ENCODE measurements around the gene NAA40. TPM values are rescaled to one million over a fixed set of nuclear protein-coding genes. Genes with fewer than 3 reads are reported as not detected.

Gene NAA40
- total RNA-seq, 1 donor from 2014 or later, result 21.2 TPM

GRCh38 chr11:63944987-63945386 lies 6.2 kb downstream of the NAA40 start:
- no peak for FAIRE-seq
- no peaks in the 10 kb centered on the region for H3K9me3 ChIP-seq (ENCODE audit: insufficient read depth, low read depth, low read length)
- no peaks in the 10 kb centered on the region for H3K4me1 ChIP-seq (ENCODE audit: insufficient read depth, low read length)
- no peak overlapping the region for H3K4me3 ChIP-seq (ENCODE audit: insufficient read depth, low read depth, low read length)
- no peak overlapping the region for H2AFZ ChIP-seq (ENCODE audit: low read depth, low read length)
- H3K27ac Mint-ChIP-seq (ENCODE audit: unreplicated experiment), result no peak overlapping the region
- H3K36me3 Mint-ChIP-seq (ENCODE audit: low read depth, unreplicated experiment), result peaks cover 2% of the 10 kb centered on the region
- DNase-seq (ENCODE audit: low read depth), result no peak
- H3K79me2 ChIP-seq (ENCODE audit: insufficient read depth, low read length), result peaks cover 48% of the 10 kb centered on the region
- H3K27ac ChIP-seq (ENCODE audit: low read depth, low read length), result no peak overlapping the region
- H3K27me3 ChIP-seq (ENCODE audit: insufficient read depth, low read length), result no peaks in the 10 kb centered on the region
- H3K4me3 Mint-ChIP-seq (ENCODE audit: unreplicated experiment), result no peak overlapping the region
- H3K9ac ChIP-seq (ENCODE audit: low read length), result peak overlapping the region; percentile 27
- peaks cover 2% of the 10 kb centered on the region for H3K36me3 ChIP-seq (ENCODE audit: insufficient read depth, low read length)
- H3K9me3 Mint-ChIP-seq (ENCODE audit: unreplicated experiment), result no peaks in the 10 kb centered on the region
- H4K20me1 ChIP-seq (ENCODE audit: insufficient read depth, low read length), result peaks cover 36% of the 10 kb centered on the region
- TF ChIP-seq EZH2 (IDR thresholded peaks at IDR 0.05; ENCODE audit: insufficient read depth, low read length), result no peak
- no peak for TF ChIP-seq CTCF (IDR thresholded peaks at IDR 0.05; ENCODE audit: insufficient read depth, low read depth, low read length)
- no peak overlapping the region for H3K4me2 ChIP-seq (ENCODE audit: low read length)
- no peaks in the 10 kb centered on the region for H3K27me3 Mint-ChIP-seq (ENCODE audit: low read depth, unreplicated experiment)
- H3K4me1 Mint-ChIP-seq (ENCODE audit: low read depth, unreplicated experiment), result no peaks in the 10 kb centered on the region

- no peak overlapping the region for H3K27ac Mint-ChIP-seq (ENCODE audit: unreplicated experiment)
- no peaks in the 10 kb centered on the region for H3K27me3 ChIP-seq (ENCODE audit: insufficient read depth, low read length)
- H3K79me2 ChIP-seq (ENCODE audit: insufficient read depth, low read length), result peaks cover 42% of the 10 kb centered on the region
- no peak overlapping the region for H3K27ac ChIP-seq (ENCODE audit: low read depth, low read length)
- H2AFZ ChIP-seq (ENCODE audit: low read depth, low read length), result peak overlapping the region; percentile 33
- H3K27me3 Mint-ChIP-seq (ENCODE audit: low read depth, unreplicated experiment), result no peaks in the 10 kb centered on the region
- no peak for FAIRE-seq
- H3K4me3 ChIP-seq (ENCODE audit: insufficient read depth, low read depth, low read length), result no peak overlapping the region
- DNase-seq (ENCODE audit: low read depth), result peak; percentile 42
- H3K36me3 Mint-ChIP-seq (ENCODE audit: low read depth, unreplicated experiment), result peaks cover 2% of the 10 kb centered on the region
- no peaks in the 10 kb centered on the region for H3K9me3 Mint-ChIP-seq (ENCODE audit: unreplicated experiment)
- peak overlapping the region; percentile 27 for H3K9ac ChIP-seq (ENCODE audit: low read length)
- no peak overlapping the region for H3K4me3 Mint-ChIP-seq (ENCODE audit: unreplicated experiment)
- H3K36me3 ChIP-seq (ENCODE audit: insufficient read depth, low read length), result peaks cover 2% of the 10 kb centered on the region
- H3K4me2 ChIP-seq (ENCODE audit: low read length), result peak overlapping the region; percentile 37
- H4K20me1 ChIP-seq (ENCODE audit: insufficient read depth, low read length), result peaks cover 32% of the 10 kb centered on the region
- no peaks in the 10 kb centered on the region for H3K9me3 ChIP-seq (ENCODE audit: insufficient read depth, low read depth, low read length)
- no peaks in the 10 kb centered on the region for H3K4me1 Mint-ChIP-seq (ENCODE audit: low read depth, unreplicated experiment)
- no peaks in the 10 kb centered on the region for H3K4me1 ChIP-seq (ENCODE audit: insufficient read depth, low read length)
- peak; percentile 69 for TF ChIP-seq CTCF (IDR thresholded peaks at IDR 0.05; ENCODE audit: insufficient read depth, low read depth, low read length)
- TF ChIP-seq EZH2 (IDR thresholded peaks at IDR 0.05; ENCODE audit: insufficient read depth, low read length), result no peak
Measured at GRCh38 chr11:63945477-63946163, 6.8 kb downstream of the NAA40 start.
